CD4-positive, alpha-beta T cell treated with Interleukin-4 for 1 hour (primary cell): ENCODE results near the gene ABLIM2.

ENCODE experiments used
- DNase-seq, 2 donors: peaks; one replicate each; pipeline ENCODE4 v3.0.0-alpha.2; 2020 to 2022

The ABLIM2 gene

DNA sequence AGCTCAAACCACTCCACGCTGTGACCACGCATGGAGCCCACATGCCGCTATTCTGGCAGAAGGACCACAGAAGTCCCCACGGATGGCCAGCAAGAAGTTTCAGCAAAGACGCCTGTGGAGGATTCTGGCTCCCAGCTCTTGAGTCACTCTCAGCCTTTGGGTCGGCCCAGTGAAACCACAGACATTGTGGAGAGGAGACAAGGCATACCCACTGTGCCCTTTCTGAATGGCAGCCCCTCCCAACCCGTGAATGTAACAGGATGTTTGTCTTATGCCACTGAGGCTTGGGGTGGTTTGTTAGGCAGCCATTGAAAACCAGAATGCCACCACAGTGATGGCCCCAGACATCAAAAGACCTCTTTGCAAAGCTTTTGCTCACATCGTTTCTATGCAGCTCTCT, 42.7 kb downstream of the ABLIM2 start:
- DNase-seq = no peak

- no peak for DNase-seq
Observed at GRCh38 chr4:8115203-8115520, 43.5 kb downstream of the ABLIM2 start.

DNA sequence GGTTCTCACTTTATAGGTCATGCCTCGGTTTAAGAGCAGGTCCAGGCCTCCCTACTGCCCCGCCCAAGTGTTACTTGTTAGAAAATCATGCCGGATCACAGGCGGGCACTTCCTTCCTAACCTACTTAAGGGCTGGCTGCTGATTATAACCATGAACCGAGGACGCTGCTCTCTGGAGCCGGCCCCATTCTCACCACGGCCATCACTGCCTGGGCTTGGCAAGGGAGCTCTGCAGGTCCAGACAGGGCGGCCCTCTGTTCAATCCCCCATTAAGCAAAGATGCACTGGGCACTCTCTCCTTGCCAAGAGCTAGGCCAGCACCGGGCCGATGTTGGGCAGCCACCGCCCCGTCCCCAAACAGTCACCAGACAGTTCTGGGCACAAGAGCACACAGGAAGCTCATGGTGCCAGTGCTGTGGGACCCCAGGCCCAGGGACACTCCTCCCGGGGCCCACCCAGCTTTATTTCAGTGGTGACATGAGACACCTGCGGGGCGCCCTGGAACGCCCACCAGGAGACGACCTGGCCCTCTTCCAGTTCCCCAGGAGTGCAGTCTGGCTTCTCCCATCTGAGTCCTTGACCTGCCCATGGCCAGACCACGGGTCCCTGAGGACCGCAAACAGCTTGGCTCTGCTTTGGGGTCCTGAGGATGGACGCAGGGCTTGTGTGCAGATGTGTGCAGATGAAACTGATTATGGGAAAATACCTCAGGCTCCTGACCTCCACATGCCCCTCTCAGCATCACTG, 44.0 kb downstream of the ABLIM2 start:
- DNase-seq = no peak

DNA sequence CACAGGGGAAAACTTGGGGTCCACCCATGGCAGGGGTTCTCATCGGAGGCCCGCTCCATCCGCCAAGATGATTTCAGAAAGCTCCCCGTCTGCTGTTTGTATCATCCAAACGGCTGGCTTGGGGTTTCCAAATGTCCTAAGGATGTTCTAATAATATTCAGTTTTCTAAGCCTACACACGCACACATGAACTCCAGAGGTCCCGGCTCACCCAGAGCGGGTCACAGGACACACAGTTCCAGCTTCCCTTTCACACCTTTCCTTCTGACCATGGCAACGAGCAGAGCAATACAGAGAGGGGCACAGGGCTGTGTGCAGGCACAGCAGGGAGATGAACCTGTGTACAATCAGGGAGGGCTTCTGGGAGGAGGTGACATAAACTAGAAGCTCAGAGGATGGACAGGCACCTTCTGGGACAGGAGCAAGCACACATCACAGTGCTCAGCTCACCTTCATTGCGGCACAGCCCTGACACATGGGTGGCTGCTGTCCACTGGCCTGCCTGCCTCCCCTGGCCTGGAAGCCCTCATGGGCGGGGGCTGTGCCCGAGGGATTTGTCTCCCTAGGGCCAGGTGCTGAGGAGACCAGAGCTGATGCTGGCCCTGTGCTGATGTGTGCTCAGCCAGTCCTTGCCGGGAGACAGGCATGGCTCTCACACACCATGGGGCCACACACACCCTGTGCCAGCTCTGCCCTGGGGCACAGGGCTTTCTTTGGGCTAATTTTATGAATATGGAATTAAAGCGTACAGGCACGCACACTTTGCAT, 44.8 kb downstream of the ABLIM2 start:
- no peak for DNase-seq

GRCh38 chr4:8112672-8113071, 45.9 kb downstream of the ABLIM2 start:
- DNase-seq = no peak

DNA sequence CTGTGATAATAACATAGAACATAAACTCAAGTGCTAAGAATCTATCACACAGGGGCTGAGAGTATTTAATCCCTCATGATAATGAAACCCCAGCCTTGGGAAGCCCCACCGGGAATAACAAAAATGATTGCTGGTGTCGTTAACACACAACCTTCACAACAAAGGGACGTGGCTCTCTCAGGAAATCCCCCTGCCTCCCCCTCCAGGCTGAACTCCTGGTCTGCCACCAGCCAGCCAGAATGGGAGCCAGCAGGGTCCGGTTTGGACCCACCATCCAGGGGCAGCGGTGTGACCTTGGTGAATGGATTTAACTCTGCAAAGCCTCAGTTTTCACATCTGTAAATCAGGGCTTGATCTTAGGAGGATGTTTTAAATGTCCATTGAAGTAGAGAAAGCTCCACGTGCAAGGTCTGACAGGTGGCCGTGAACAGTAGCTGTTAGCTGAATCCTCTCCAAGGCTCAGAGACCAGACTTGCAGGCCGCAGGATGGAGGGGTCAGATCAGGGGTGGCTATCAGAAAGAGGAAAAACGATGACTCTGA, 46.5 kb downstream of the ABLIM2 start:
- DNase-seq = no peak

DNA sequence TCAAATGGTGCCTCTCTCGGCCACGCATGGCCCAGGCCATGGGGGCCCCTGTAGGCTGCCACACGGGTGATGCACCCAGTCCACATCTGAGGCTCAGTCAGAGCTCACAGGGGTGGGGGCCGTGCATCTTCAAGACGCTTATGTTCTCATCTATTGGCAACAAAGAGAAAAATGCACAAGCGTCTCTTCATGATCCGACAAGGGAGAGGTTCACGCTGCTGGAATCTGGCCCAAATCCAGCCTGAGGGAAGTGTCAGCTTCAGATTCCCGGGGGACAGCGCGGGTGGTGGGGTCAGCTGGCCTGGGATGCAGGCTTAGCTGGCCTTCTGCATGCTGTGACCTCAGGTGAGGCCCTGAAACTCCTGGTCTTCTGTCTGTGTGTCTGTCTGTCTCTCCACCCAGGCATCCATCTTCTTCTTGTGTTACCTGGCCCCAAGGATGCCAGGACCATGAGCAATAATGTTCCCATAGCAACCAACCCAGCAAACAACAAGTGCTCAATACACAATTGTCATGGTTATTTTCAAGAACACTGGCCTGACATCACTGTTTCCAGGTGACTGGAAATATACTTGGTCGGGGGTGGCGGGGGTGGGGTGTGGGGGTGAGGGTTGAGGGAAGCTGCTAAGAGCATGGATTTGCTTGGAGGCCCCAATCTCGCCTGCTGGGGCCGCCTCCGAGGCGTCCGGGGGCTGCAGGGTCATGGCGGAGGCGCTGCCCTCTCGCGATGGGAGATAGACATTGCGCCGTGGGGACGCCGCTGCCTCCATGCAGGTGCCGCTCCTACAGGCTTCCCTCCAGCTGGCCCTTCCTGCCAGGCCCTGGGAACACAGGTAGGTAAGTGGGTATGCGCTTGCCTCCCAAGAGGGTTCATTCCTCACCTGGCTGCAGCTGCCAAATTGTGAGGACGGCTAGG, 48.3 kb downstream of the ABLIM2 start:
- no peak for DNase-seq

DNA sequence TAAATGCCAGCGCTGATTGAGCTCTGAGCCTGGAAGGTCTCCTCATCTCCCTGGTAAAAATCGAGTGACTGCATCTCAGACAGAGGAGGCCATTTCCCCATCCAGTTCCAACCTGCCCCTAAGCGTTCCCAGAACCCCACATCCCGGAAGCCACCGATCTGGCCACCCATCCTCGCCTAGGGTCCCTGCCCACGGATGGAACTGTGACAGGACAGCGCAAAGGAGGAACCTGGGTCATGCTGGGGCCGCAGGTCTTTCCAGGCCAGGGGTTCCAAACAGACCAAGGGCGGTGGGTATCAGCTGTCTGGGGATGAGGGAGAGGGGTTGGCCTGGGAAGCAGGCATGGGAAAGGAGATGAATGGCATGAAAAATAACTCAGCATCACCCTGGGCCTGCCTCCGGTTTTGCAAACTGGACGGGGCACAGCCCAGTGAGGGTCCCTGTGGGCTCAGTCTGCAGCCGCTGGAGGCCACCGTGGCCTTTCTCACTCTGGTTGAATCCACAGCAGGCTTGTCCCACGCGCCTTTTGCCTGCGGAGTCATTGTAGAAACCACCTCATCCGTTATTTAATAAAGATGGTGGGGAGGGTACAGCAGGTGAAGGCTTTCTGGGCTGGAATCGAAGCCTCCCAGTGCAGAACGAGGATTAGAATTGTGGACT, 49.1 kb downstream of the ABLIM2 start:
- DNase-seq = no peak

DNA sequence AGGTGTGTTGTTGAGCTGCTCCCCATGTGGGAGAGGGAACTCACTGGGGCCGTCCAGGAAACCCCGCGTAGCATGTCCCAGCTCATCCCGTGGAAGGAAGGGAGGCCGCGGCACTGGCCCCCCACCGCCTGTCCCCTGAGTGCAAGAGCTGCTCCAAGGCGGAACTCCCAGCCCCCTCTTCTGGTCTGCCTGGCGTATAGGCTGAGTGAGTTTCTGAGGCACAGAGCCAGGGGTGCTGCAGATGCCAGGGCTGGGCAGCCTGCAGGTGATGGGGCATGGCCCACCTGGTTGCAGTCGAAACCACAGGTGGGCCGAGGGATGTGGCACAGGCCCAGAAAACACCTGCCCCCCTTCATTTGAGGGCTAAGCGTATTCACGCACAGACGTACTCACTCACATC, 49.6 kb downstream of the ABLIM2 start:
- no peak for DNase-seq

- no peak for DNase-seq
Observed at GRCh38 chr4:8108261-8108660, 50.4 kb downstream of the ABLIM2 start.

GRCh38 chr4:8107146-8107657, 51.4 kb downstream of the ABLIM2 start:
- no peak for DNase-seq

DNA sequence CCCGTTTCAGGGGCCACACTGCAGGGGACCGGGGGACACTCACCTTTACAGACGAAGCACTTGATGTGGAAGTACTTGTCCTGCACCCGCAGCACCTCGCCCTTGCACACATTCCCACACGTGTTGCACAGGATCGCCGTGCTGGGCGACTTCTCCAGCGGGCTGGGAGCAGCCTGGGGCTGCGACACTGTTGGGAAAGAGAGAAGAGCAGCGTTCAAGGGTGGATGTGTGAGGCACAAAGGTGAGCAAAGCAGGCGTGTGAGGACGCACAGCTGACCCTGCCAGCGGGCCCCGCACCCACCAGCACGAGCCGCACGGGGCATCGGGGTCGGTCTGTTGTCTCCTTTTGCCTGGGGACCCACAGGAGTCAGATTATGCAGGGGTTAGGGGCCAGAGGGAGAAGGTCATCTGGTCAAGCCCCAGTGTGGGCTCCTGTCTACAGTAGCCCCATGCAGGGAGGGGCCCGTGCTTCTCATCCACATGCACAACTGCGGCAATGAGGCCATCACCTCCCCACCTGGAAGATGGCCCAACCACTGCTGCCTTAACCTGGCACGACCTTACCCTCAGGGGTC, 52.1 kb downstream of the ABLIM2 start:
- no peak for DNase-seq

DNA sequence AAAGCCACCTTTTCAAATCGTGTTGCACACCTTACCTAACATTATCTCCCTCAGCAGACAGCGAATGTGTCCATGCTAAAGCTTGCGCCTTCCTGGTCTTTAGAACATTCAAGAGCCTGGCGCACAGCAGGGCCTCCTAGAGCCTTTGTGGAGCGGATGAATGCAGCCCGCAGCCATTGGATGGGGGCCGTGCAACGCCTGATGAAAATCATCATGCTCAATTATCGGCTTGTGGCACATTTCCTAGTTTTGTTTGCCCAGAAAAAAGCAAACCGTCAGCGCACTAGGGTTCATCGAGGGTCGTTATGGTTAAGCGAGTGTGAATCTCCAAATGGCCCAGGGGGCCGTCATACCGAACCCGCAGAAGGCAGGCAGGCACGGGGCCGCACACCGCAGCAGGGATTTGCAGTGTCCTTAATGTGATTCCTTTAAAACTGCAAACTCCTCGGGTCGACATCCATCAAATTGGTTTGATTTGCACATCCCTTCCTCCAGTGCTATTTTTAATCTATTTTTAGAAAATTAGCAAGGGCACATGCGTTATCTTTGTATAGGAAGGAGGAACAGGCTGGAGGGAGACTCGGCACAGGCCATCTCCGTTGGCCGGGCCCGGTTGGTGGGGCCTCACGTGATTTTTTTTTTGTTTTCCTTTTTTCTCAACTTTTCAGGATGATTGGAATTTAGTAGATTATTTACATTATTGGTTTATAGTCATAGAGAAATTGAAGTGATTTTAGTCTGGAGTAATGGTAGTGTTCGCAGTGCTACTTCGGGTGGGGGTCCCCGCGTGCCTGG, 53.1 kb downstream of the ABLIM2 start:
- no peak for DNase-seq

DNA sequence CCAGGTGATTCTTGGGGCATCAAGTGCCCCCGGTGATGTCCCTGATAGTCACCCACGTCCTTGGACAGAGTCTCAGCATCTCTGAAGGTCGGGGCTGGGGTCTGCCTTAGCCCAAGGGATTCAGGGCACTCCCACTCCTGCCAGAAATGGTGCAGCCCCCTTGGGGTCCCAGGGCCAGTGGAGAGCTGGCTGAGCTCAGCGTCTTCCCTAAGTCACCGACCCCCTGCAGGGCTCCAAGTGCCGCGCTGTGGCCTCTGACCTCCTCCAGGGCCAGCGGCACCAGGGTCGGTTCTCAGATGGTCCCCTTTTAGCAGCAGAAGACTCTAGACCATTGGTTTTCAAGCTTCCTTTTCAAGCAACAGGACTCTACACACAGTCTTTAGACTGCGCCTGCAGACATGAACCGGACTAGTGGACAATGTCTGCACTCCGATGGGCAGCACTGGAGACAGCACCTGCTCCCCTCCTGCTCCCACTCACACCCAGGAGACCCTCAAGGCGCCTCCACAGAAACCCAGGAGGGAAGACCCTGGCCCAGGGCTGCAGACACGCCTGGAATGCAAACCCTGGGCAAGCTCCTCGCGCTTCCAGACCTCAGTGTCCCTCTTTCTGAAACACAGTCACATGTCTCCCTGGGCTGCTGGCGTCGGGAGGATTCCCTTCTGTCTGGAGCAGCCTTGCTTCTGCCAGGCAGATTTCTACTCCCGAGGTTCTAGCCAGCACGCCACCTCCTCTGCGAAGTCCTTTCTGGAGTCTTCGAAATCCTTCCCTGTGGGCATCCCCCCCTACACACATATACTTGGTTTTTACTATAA, 53.9 kb downstream of the ABLIM2 start:
- DNase-seq = no peak

GRCh38 chr4:8103421-8104390, 54.9 kb downstream of the ABLIM2 start:
- no peak for DNase-seq

DNA sequence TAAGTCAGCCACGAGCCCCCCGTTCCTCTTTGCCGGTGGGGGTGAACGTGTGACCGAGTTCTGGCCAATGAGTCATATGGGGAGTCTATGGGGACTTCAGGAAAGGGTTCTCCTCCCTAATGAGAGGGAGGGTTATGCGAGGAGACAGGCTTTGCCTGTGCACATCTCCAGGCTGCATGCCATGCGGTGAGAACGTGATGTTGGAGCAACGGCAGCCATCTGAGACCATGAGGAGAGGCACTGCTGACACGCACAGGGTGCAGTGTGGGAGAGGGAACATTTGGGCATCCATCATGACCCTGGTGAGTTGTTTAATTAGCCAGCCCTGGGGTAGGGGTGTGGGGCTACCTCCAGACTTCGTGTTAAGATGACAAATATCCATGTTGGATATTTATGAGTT, 55.8 kb downstream of the ABLIM2 start:
- DNase-seq = no peak

DNA sequence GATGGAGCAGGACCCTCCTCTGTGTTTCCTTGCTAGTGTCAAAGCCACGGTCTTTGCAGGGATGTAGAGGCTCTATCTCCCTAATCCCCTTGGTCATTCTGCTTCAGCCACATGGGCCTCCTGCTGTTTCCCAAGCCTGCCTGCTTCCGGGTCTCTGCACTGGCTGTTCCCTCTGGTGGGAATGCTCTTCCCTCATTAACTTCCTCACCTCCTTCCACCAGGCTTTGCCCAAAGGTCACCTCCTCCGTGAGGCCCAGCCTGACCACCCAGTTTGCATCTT, 56.6 kb downstream of the ABLIM2 start:
- DNase-seq = no peak

- no peak for DNase-seq
Observed at GRCh38 chr4:8101213-8102075, 57.2 kb downstream of the ABLIM2 start.
